ENCODE results near the gene C19orf12.

The C19orf12 gene

DNA sequence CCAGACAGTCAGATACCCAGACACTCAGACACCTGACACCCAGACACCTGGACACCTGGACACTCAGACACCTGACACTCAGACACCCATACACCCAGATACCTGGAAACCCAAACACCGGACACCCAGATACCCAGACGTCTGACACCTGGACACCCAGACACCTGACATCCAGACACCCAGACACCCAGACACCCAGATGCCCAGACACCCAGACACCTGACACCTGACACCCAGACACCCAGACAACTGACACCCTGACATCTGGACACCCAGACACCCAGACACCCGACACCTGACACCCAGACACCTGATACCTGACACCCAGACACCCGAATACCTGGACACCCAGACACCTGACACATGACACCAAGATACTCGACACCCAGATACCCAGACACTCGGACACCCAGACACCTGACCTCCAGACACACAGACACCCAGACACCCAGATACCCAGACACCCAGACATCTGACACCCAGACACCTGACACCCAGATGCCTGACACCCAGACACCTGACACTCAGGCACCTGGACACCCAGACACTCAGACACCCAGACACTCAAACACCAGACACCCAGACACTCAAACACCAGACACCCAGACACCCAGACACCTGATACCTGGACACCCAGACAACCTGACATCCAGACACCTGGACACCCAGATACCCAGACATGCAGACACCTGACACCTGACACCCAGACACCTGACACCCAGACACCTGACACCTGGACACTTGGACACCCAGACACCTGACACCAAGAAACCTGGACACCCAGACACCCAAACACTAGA is 19.1 kb downstream of the C19orf12 start:
- DNase-seq = no peak

DNA sequence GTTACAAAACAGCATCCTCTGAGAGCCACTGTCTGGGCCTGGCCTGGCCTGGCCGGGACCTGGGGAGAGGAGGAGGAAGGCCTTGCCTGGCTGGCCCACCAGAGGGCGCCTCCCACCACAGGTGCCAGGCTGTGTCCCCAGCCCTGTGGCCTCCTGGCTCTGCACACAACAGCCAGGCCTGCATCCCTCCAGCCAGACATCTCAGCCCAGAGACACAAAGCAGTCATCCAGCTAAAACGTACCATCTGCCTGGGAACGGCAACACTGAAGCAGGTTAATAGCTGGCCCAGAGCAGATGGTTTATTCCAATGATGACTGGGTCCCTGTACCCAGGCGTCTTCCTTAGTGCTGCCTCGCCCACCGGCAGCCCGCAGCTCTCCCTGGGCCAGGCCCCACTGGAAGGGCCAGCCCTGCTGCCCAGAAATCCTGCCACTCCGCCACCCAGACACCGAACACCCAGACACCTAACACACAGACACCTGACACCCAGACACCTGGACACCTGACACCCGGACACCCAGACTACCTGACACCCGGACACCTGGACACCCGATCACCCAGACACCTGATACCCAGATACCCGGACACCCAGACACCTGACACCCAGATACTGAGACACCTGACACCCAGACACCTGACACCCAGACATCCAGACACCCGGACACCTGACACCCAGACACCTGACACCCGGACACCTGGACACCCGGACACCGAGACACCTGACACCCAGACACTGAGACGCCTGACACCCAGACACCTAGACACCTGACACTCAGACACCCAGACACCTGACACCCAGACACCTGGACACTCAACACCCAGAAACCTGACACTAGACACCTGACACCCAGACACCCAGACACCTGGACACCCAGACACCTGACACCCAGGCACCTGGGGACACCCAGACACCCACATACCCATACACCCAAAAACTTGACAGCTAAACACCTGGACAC is 20.1 kb downstream of the C19orf12 start:
- peak; percentile 66 to 81 (median 75) for DNase-seq

DNA sequence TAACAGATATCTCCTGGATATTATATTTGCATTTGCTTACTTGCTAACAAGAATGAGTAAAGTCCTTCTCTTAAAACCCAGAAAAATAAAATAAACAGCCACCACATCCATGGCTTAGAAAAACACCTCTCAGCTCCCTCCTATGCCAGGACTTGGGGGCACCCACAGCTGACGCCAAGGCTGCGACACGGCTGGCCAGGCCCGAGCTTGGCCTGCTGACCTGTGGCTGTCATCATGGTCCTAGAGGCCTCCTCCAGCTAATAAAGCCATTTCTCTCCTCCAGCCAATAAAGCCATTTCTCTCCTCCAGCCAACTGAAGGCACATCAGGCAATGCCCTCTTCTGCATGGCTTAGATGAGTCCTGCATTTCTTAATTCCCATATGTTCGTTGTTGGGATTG is 20.9 kb downstream of the C19orf12 start:
- no peak for DNase-seq

DNA sequence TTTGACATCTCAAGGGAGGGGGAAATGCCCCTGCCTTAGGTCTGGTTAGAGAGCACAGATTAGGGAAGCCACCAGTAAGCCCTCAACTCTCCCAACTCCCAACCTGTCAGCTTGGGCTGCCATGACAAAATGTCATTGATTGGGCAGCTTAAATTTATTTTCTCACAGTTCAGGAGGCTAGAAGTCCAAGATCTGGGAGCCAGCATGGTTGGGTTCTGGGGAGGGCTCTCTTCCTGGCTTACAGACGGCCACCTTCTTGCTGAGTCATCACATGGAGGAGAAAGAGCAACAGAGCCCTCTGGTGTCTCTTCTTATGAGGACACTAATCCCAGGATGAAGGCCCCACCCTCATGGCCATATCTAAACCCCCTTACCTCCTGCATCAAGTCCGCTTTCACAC is 24.2 kb downstream of the C19orf12 start:
- peak in 2 of 5 experiments; percentile 59 to 80 for DNase-seq

DNA sequence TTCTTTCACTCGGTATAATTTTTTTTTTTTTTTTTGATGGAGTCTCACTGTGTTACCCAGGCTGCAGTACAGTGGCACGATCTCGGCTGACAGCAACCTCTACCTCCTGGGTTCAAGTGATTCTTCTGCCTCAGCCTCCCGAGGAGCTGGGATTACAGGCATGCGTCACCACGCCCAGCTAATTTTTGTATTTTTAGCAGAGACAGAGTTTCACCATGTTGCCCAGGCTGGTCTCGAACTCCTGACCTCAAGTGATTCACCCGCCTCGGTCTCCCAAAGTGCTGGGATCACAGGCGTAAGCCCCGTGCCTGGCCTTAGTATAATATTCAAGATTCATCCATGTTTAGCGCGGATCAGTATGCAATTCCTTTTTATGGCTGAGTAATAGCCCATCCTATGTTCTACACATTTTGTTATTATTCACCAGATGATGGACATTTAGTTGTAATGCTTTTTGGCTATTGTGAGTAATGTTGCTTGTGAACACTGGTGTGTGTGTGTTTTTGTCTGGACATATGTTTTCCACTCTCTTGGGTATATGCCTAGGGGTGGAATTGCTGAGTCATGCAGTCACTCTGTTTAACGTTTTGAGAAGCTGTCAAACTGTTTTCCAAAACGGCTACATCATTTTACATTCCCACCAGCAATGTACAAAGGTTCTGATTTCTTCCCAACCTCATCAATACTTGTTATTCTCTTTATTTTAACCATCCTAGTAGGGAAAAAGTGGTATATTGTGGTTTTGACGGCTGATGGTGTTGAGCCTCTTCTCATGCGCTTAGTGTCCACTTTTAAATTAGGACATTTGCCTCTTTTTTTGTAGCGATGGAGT is 26.9 kb downstream of the C19orf12 start:
- DNase-seq = no peak

DNA sequence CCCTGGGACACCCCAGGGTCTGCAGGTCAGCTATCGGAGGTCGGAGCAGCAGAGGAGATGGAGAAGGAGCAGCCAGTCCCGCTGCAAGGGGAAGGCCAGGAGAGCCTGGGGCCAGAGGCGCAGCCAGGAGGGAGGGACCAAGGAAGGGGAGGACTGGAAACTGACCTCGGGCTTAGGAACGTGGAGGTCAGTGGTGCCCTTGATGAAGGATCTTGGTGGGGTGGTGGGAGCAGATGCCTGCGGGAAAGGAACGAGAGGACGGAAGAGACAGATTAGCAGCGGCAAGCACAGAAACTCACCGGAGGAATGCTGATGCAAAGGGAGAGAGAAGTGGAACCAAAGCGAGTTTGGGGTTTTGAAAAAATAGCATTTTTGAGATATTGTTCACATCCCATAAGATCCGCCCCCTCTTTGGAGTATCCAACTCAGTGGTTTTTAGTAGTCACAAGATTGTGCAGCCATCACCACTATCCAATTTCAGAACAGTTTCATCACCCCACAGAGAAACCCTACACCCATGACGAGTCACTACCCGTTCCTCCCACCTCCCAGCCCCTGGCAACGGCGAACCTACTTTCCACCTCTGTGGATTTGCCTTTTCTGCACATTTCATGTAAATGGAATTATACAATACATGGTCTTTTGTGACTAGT is 27.7 kb downstream of the C19orf12 start:
- peak in 1 of 5 experiments; percentile 43 for DNase-seq

DNA sequence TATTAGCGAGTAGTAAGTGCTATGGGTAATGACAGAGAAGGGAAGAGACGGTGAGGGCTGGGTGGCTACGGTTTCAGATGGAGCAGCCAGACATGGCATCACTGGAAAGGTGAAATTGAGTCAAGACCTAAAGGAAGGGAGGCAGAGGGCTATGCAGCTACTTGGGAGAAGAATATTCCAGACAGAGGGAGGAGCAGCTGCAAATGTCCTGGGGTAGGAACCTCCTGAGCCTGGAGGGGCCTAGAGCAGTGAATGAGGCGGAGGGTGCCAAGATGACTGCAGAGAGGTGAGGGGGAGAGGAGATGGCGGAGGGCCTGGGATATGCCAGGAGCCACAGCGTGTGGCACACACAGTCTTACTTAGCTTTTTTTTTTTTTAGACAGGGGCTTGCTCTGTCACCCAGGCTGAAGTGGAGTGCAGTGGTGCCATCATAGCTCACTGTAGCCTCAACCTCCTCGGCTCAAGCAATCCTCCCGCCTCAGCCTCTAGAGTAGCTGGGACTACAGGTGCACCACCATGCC is 28.7 kb downstream of the C19orf12 start:
- no peak for DNase-seq

DNA sequence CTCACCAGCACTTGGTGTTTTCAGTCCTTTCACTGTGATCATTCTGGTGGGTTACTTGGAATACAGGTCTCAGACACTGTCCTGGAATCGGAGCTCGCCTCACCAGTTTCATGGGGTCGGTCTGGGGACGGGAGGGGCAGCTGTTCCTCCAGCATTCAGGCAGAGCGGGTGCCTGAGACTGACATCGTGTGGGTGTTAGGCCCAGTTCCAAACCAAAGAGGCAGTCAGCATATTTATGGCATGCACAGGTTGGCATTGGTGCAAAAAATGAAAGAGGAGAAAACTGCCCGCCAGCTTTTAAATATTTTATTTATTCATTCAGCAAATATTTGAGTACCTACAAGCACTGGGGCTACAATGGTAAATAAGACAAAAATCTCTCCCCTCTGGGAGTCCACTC is 29.7 kb downstream of the C19orf12 start:
- DNase-seq = no peak

DNA sequence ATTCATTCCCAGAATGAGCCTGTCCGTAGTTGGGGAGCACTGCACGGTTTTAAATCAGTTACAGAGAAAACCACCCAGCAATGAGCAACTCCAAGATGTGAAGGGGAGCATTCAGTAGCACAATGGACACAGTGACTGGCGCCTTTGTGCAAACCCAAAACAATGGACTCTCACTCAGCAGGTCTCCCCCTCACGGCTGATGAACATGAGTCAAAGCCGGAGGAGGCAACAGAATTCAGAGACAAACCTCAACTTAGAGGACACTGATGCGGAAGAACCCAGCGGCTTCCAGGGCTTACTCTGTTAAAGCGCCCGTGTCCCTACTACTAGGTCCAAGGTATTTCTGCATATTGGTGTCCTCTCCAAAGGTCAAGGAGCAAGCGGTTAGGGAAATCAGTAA is 32.1 kb downstream of the C19orf12 start:
- no peak for DNase-seq

DNA sequence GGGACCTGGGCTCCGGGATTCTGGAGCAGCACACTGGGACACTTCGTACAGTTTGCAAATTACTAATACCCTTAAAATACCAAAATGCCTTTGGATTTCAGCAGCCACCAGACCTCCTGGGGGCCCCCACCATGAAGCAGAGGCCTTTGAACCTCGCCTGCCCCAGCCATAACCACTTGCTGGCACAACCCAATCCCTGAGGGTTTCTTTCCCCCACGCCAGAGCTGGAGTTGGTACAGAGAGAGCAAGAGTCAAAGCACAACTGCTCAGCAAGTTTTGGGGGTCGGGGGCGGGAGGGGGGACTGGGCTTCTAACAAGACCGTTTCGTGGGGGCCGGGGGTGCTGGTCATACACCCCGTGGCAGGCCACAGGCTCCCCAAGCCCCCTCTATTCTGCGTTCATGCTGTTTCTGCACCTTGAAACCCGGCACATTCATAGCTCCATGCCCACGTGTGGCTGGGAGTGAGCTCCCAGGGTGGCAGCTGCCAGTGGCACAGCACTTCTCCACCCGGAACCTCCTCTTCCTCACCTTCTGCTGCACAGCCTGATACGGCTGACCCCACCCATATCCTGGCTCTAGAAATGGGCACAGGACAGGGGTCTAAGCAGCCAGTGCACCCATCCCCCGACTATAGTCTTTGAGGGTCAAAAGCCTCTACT is 32.7 kb downstream of the C19orf12 start:
- no peak for DNase-seq

DNA sequence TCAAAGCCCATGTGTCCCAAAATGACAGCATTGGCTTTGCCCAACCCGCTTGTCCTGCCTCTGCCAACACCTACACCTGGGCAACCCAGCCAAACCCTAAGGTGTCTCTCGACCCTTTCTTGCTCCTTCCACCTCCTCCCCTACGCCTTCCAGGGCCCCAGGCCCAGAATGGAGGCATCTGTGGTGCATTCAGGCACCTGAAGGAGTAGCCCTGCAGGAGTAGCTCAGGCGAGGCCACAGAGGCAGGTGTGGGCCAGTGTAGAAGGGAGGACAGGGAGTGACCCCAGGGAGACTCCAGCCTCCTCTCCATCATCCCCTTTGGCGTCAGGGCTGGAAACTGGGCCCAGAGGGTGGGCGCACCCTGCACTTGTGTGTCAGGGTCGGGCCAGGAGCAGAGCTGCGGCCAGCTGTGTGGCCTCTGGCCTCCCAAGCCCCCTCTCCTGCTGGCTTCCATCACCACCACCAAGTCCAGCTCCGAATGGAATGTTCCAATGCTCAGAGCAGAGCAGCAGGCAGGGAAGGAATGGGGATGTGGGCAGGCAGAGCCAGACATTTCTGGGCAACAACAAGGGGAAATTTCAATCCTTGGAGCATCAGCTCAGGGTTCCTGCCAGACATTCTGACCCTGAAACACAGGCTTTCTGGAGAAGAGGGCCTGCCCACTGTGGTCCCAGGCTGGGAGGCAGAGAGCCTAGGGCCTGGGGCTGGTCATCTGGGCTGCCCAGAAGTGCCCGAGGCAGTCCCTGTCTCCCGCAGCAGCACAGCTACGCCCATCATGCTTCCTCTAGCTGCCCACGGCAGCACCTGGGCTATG is 33.4 kb downstream of the C19orf12 start:
- DNase-seq = no peak

DNA sequence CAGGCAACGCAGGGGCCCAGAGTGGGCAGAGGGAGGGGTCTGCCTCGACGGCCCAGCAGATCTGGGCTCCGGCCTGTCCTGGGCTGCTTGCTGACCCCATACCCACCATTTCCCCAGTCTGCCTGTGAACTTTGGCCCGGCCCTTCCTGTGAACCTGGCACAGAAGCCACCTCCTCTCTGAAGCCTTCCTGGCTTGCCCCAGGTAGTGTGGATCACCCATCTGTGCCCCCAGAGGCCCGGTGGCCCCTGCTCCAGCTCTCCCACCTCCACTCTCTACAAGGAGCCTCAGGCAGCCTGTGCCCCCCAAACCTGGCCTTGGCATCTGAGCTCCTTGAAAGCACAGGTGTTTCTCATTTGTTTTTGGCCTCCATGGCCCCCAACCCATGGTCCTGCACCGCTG is 34.1 kb downstream of the C19orf12 start:
- DNase-seq = no peak

DNA sequence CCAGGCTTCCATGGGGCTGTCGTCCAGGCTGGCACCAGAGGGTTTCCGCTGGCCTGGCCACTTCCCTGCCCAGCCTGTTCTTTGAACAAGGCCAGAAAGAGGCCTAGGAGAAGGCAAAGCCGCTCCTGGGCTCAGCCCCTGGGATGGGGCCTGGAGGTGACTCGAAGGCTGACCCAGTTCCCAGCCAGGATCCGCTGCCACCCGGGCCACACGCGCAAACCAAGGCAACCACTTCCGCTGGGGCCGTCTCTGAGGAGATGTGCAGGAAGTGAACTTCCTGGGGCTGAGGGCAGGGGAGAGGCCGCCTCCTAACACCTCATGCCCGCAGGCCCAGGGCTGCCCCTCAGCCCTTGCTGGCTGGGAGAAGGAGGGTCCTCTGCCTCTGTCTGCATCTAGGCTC is 34.6 kb downstream of the C19orf12 start:
- DNase-seq = peak; percentile 54 to 96 (median 70)

DNA sequence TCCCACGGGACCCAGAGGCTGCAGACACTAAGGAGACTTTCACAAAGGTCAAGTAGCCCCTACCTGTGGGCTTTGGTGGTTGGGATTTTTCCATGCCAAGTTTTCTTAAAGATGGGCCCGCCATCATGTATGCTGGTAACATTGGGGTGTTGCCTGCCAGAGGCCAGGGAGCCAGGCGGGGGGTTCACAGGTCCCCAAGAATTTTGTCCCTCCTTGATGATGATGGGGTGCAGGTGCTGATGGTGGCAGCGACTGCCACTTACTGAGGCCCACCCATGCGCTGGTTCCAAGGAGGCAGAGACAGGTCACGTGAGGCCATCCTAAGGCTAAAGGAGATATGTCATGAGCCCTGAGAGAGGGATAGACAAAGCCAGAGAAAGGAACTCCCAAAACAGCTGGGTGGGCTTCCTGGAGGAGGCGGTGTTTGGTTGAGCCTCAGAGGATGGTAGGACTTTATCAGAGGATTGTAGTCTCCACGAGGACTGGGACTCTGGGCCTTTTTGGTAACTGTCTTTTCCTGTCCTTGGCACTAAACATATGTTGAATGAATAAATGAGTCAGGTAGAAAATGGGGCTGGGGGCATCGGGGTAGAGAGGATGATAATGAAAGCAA is 35.4 kb downstream of the C19orf12 start:
- no peak for DNase-seq

DNA sequence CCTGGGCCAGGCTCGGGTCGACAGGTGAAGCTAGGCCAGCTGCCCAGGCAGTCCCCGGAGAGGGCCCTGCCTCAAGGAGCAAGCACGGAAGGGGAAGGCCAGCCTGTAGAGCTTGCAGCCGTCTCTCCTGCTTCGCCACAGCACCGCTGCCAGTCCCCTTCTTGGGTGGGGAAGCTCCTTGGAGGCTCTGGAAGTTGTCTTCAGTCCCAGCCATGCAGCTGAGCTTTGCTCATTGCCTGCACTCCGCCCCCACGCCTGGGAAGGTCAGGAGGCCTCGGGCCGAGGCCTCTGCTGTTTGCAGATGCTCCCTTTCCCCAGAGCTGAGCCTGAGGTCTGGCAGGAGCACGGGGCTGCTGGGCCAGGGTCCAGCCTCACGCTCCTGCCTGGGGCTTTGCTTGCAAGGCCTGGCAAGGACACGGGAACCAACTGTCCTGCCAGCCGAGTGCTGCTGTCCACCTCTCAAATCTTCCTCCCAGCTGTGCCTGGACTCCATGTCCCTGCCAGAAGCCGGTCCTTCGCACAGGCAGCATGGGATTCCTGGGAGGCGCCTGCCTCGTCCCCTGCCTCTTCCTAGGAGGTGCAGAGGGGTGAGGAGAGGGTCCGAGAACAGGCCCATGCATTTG is 36.5 kb downstream of the C19orf12 start:
- no peak for DNase-seq

DNA sequence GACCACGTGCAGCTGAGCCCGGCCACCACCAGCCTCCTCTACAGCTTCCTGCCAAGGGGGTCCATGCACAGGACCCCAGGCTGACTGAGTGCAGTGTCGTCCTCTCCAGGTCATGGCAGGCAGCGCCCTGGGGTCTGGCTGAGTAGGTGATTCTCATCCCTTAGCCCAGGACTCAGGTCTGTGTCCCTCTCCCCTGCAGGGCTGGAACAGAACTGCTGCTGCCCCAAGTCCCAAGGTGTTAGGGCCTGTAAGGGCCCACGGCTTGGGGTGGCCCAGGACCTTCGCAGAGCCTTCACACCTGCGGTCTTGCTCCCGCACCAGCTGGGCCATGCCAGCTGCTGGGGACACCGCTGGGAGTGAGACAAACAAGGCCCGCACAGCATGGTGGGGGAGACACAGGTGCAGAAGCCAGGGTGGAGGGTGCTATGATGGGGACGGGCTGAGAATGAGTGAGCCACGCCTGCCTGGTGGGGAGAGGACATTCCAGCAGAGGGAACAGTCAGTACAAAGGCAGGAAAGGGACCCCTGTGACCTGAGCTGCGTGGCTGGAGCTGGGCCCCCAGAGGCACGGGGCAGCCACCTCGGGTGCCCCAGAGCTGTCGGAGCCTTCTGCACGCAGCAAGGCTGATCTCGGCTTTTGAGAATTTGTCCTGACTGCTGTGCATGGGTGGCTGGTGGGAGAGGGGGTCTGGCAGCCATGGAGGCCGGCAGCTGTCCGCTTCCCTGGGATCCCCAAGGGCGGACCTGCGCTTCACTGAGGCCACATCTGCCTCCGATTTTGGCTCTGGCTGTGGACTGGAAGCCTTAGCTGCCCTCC is 37.9 kb downstream of the C19orf12 start:
- no peak for DNase-seq

DNA sequence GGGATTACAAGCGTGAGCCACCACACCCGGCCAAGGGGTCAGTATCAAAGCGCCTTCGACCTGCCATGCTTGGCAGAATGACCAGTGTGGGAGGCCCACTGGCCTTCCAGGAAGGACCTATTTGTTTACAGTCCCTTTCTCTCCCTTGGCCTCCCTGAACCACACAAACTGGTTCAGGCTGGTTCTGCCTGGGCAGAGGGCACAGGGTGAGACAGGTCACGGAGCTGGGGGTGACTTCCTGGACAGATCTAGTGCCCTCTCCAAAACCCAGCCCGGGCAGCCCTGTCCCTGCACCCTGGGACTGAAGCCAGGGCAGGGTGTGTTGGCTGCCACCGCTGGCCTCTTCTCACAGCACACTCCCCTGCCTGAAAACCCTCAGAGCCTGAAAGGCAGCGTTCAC is 38.5 kb downstream of the C19orf12 start:
- DNase-seq = no peak

DNA sequence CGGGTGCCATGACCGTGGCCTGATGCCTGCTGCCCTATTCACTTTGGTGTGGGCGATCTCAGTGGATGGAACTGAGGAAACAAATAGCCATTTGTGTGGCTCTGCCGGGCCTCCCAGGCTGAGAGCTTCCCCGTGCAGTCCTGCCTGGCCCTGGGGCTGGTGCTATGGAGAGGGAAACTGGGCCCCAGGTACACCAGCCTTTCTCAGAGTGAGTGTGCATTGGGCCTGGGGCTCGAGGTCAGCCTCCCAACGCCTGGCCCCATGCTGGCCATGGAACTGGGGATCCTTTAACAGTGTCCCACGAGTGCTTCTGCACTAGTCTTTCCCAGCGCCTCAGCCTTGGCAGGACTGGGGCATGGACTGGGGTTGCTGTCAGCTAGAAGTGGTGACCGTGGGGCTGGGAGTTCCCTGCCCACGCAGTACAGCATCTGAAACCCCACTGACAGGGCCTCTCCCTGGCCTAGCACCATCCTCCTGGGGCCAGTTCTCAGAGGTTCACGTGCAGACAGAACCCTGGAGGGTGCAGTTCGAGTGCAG is 39.3 kb downstream of the C19orf12 start:
- DNase-seq = no peak

All from T-helper 2 cell (primary cell).